ENCODE results near the gene MACF1.
A peak's percentile ranks its signal among the peaks of the same experiment; 100 is the strongest.
"Not testable (repeated sequence)": the region's sequence is repeated elsewhere in the genome, so short reads cannot be mapped to it uniquely, and the experiment has no call there.

Gene MACF1

GRCh38 chr1:39509360-39510009 is 305.0 kb downstream of the MACF1 start:
- POLR2A ChIA-PET = no interaction called here
- Histone ChIP-seq H3K4me1 (ENCODE audit: control extremely low read depth in 1 of 4, control insufficient read depth in 4 of 4, insufficient read depth in 4 of 4, low read length in 3 of 4) (peaks cover 0 to 16% (median 8%) of the 10 kb centered on the region in 4 experiments), H3K27me3 (replicated peaks in 2 of 5; ENCODE audit: control insufficient read depth in 4 of 5, insufficient read depth in 5 of 5, low read length in 4 of 5) (peaks cover 0 to 14% (median 0%) of the 10 kb centered on the region in 5 experiments), H3K9me3 (ENCODE audit: control extremely low read depth in 1 of 5, control insufficient read depth in 4 of 5, insufficient read depth in 2 of 5, low read depth in 1 of 5, low read length in 4 of 5) (no peaks in the 10 kb centered on the region), H3K36me3 (ENCODE audit: control insufficient read depth in 4 of 4, insufficient read depth in 4 of 4, low read length in 3 of 4) (no peaks in the 10 kb centered on the region), H3K4me3 (ENCODE audit: control insufficient read depth in 1 of 7, extremely low read depth in 1 of 7, insufficient read depth in 4 of 7, low read depth in 2 of 7, low read length in 6 of 7) (peak overlapping the region in 1 of 7 experiments; percentile 43), H3K27ac (ENCODE audit: insufficient read depth in 1 of 2, low read depth in 1 of 2, low read length in 2 of 2, poor library complexity in 1 of 2, severe bottlenecking in 2 of 2) (no peak overlapping the region)
- WGBS (ENCODE audit: insufficient coverage) = 31% methylated on average over 9 of the region's 22 CpGs
- peak in 2 of 3 donors; percentile 42 to 53 for DNase-seq
- CTCF ChIA-PET = interaction anchor here (0.9 to 1.9 kb wide), 2 partner anchors 19 to 85 kb away, joined by 3 to 5 read pairs; no protein-coding TSS in a partner anchor

GRCh38 chr1:39510570-39511186 is 306.2 kb downstream of the MACF1 start:
- H3K4me3 ChIP-seq (ENCODE audit: control insufficient read depth in 1 of 7, extremely low read depth in 1 of 7, insufficient read depth in 4 of 7, low read depth in 2 of 7, low read length in 6 of 7); H3K36me3 ChIP-seq (ENCODE audit: control insufficient read depth in 4 of 4, insufficient read depth in 4 of 4, low read length in 3 of 4); H3K9me3 ChIP-seq (ENCODE audit: control extremely low read depth in 1 of 5, control insufficient read depth in 4 of 5, insufficient read depth in 2 of 5, low read depth in 1 of 5, low read length in 4 of 5); H3K27ac ChIP-seq (ENCODE audit: insufficient read depth in 1 of 2, low read depth in 1 of 2, low read length in 2 of 2, poor library complexity in 1 of 2, severe bottlenecking in 2 of 2); CTCF ChIA-PET; POLR2A ChIA-PET; DNase-seq: not testable (repeated sequence)
- Histone ChIP-seq H3K27me3 (replicated peaks in 2 of 5; ENCODE audit: control insufficient read depth in 4 of 5, insufficient read depth in 5 of 5, low read length in 4 of 5) (peaks cover 0 to 14% (median 3%) of the 10 kb centered on the region in 5 experiments), H3K4me1 (ENCODE audit: control extremely low read depth in 1 of 4, control insufficient read depth in 4 of 4, insufficient read depth in 4 of 4, low read length in 3 of 4) (peaks cover 0 to 18% (median 8%) of the 10 kb centered on the region in 4 experiments)
- 98% methylated on average over 6 of the region's 20 CpGs for WGBS (ENCODE audit: insufficient coverage)

- POLR2A ChIA-PET; H3K27ac ChIP-seq (ENCODE audit: insufficient read depth in 1 of 2, low read depth in 1 of 2, low read length in 2 of 2, poor library complexity in 1 of 2, severe bottlenecking in 2 of 2); H3K9me3 ChIP-seq (ENCODE audit: control extremely low read depth in 1 of 5, control insufficient read depth in 4 of 5, insufficient read depth in 2 of 5, low read depth in 1 of 5, low read length in 4 of 5); DNase-seq; H3K36me3 ChIP-seq (ENCODE audit: control insufficient read depth in 4 of 4, insufficient read depth in 4 of 4, low read length in 3 of 4); H3K4me3 ChIP-seq (ENCODE audit: control insufficient read depth in 1 of 7, extremely low read depth in 1 of 7, insufficient read depth in 4 of 7, low read depth in 2 of 7, low read length in 6 of 7); CTCF ChIA-PET: not testable (repeated sequence)
- Histone ChIP-seq H3K4me1 (ENCODE audit: control extremely low read depth in 1 of 4, control insufficient read depth in 4 of 4, insufficient read depth in 4 of 4, low read length in 3 of 4) (peaks cover 0 to 18% (median 8%) of the 10 kb centered on the region in 4 experiments), H3K27me3 (replicated peaks in 2 of 5; ENCODE audit: control insufficient read depth in 4 of 5, insufficient read depth in 5 of 5, low read length in 4 of 5) (peaks cover 0 to 14% (median 3%) of the 10 kb centered on the region in 5 experiments)
- no CpG with 5 or more reads among the region's 13 CpGs for WGBS (ENCODE audit: insufficient coverage)
Measured at GRCh38 chr1:39511477-39511876, 307.0 kb downstream of the MACF1 start.

GRCh38 chr1:39512234-39512847 is 307.8 kb downstream of the MACF1 start:
- CTCF ChIA-PET; DNase-seq; H3K4me3 ChIP-seq (ENCODE audit: control insufficient read depth in 1 of 7, extremely low read depth in 1 of 7, insufficient read depth in 4 of 7, low read depth in 2 of 7, low read length in 6 of 7); H3K36me3 ChIP-seq (ENCODE audit: control insufficient read depth in 4 of 4, insufficient read depth in 4 of 4, low read length in 3 of 4); POLR2A ChIA-PET; H3K9me3 ChIP-seq (ENCODE audit: control extremely low read depth in 1 of 5, control insufficient read depth in 4 of 5, insufficient read depth in 2 of 5, low read depth in 1 of 5, low read length in 4 of 5); H3K27ac ChIP-seq (ENCODE audit: insufficient read depth in 1 of 2, low read depth in 1 of 2, low read length in 2 of 2, poor library complexity in 1 of 2, severe bottlenecking in 2 of 2): not testable (repeated sequence)
- WGBS (ENCODE audit: insufficient coverage) = no CpG with 5 or more reads among the region's 25 CpGs
- peaks cover 0 to 18% (median 8%) of the 10 kb centered on the region in 4 experiments for H3K4me1 ChIP-seq (ENCODE audit: control extremely low read depth in 1 of 4, control insufficient read depth in 4 of 4, insufficient read depth in 4 of 4, low read length in 3 of 4)
- H3K27me3 ChIP-seq (replicated peaks in 2 of 5; ENCODE audit: control insufficient read depth in 4 of 5, insufficient read depth in 5 of 5, low read length in 4 of 5) = peaks cover 0 to 14% (median 3%) of the 10 kb centered on the region in 5 experiments

- H3K9me3 ChIP-seq (ENCODE audit: control extremely low read depth in 1 of 5, control insufficient read depth in 4 of 5, insufficient read depth in 2 of 5, low read depth in 1 of 5, low read length in 4 of 5); H3K4me1 ChIP-seq (ENCODE audit: control extremely low read depth in 1 of 4, control insufficient read depth in 4 of 4, insufficient read depth in 4 of 4, low read length in 3 of 4); H3K36me3 ChIP-seq (ENCODE audit: control insufficient read depth in 4 of 4, insufficient read depth in 4 of 4, low read length in 3 of 4); H3K27me3 ChIP-seq (replicated peaks in 2 of 5; ENCODE audit: control insufficient read depth in 4 of 5, insufficient read depth in 5 of 5, low read length in 4 of 5); H3K27ac ChIP-seq (ENCODE audit: insufficient read depth in 1 of 2, low read depth in 1 of 2, low read length in 2 of 2, poor library complexity in 1 of 2, severe bottlenecking in 2 of 2); CTCF ChIA-PET; POLR2A ChIA-PET: not testable (repeated sequence)
- peak in 1 of 3 donors; percentile 26 for DNase-seq
- H3K4me3 ChIP-seq (ENCODE audit: control insufficient read depth in 1 of 7, extremely low read depth in 1 of 7, insufficient read depth in 4 of 7, low read depth in 2 of 7, low read length in 6 of 7) = peak overlapping the region in 2 of 7 experiments; percentile 26 to 42
- no CpG with 5 or more reads among the region's 46 CpGs for WGBS (ENCODE audit: insufficient coverage)
Measured at GRCh38 chr1:39514710-39515124, 310.2 kb downstream of the MACF1 start.

GRCh38 chr1:39515131-39516086 is 310.9 kb downstream of the MACF1 start:
- H3K9me3 ChIP-seq (ENCODE audit: control extremely low read depth in 1 of 5, control insufficient read depth in 4 of 5, insufficient read depth in 2 of 5, low read depth in 1 of 5, low read length in 4 of 5); H3K27me3 ChIP-seq (replicated peaks in 2 of 5; ENCODE audit: control insufficient read depth in 4 of 5, insufficient read depth in 5 of 5, low read length in 4 of 5); H3K27ac ChIP-seq (ENCODE audit: insufficient read depth in 1 of 2, low read depth in 1 of 2, low read length in 2 of 2, poor library complexity in 1 of 2, severe bottlenecking in 2 of 2); H3K4me1 ChIP-seq (ENCODE audit: control extremely low read depth in 1 of 4, control insufficient read depth in 4 of 4, insufficient read depth in 4 of 4, low read length in 3 of 4); CTCF ChIA-PET; POLR2A ChIA-PET; H3K36me3 ChIP-seq (ENCODE audit: control insufficient read depth in 4 of 4, insufficient read depth in 4 of 4, low read length in 3 of 4): not testable (repeated sequence)
- WGBS (ENCODE audit: insufficient coverage) = 0% methylated on average over 3 of the region's 78 CpGs
- peak overlapping the region in 3 of 7 experiments; percentile 26 to 48 (median 42) for H3K4me3 ChIP-seq (ENCODE audit: control insufficient read depth in 1 of 7, extremely low read depth in 1 of 7, insufficient read depth in 4 of 7, low read depth in 2 of 7, low read length in 6 of 7)
- DNase-seq = peak in 2 of 3 donors; percentile 74 to 75
